Glutamatergic neuron (in vitro differentiated cells): ENCODE measurements around the gene CD96. TPM values are rescaled to one million over a fixed set of nuclear protein-coding genes. Genes with fewer than 3 reads are reported as not detected.

Experiments used
- DNase-seq: peaks from one replicate; pipeline ENCODE4 v3.0.0; 2022
- H3K27ac Mint-ChIP-seq: one replicate; pipeline ENCODE4 v1.8.0; 2020; ENCODE audit warnings: mild to moderate bottlenecking, mixed read lengths, inconsistent platforms; ENCODE audit not compliant: unreplicated experiment
- H3K27me3 Mint-ChIP-seq: one replicate; pipeline ENCODE4 v1.8.0; 2020; ENCODE audit warnings: mild to moderate bottlenecking, moderate library complexity, mixed read lengths, inconsistent platforms; ENCODE audit not compliant: unreplicated experiment
- H3K36me3 Mint-ChIP-seq: one replicate; pipeline ENCODE4 v1.8.0; 2020; ENCODE audit warnings: mild to moderate bottlenecking, mixed read lengths, inconsistent platforms; ENCODE audit not compliant: unreplicated experiment
- H3K4me1 Mint-ChIP-seq: one replicate; pipeline ENCODE4 v1.8.0; 2020; ENCODE audit warnings: mild to moderate bottlenecking, low read depth, mixed read lengths, inconsistent platforms; ENCODE audit not compliant: unreplicated experiment
- H3K4me3 Mint-ChIP-seq: one replicate; pipeline ENCODE4 v1.8.0; 2020; ENCODE audit warnings: mild to moderate bottlenecking, mixed read lengths, inconsistent platforms; ENCODE audit not compliant: unreplicated experiment
- H3K9me3 Mint-ChIP-seq: one replicate; pipeline ENCODE4 v1.8.0; 2020; ENCODE audit warnings: mild to moderate bottlenecking, moderate library complexity, mixed read lengths, inconsistent platforms; ENCODE audit not compliant: unreplicated experiment
- total RNA-seq: library from RNA; stranded (reverse); fragmentation: NEBNext Ultra II Directional; extraction: Animal tissue kit (Norgen Biotek cat#: 25700); gene quantifications from one replicate; pipeline ENCODE4 v1.2.1, GENCODE V29; 2021; ENCODE audit not compliant: unreplicated experiment
- TF ChIP-seq, protein P1 (sequence below): fragments of 200-600 bp; sonication (generic); IDR thresholded peaks from one replicate; pipeline ENCODE4 v1.5.0; 2021; ENCODE audit not compliant: partially characterized antibody, unreplicated experiment

The CD96 gene
- total RNA-seq, 1 donor from 2014 or later = not detected

GRCh38 chr3:111609700-111610099, 67.7 kb downstream of the CD96 start:
- H3K4me1 Mint-ChIP-seq = no peaks in the 10 kb centered on the region
- H3K4me3 Mint-ChIP-seq = no peak overlapping the region

DNA sequence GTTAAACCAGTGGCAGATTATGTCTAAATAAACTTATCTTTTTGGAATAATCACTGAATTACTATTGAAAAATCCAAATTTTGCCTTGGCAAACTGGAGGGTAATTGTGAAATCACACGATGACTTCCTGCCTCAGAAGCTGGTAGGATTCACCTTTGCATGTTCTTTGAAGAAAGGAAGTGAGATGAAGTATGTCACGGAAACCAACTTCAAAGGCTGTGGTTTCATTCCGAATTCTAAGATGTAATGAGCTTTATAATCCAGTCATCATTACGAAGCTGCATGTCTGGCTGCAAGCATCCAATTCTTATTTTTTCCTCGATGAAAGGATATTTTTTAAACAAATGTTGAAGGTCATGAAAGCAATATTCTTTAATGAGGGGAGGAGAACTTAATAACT, 68.2 kb downstream of the CD96 start:
- H3K4me3 Mint-ChIP-seq = no peak overlapping the region
- peaks cover 3% of the 10 kb centered on the region for H3K27me3 Mint-ChIP-seq
- H3K36me3 Mint-ChIP-seq = no peaks in the 10 kb centered on the region
- H3K9me3 Mint-ChIP-seq = peaks cover 2% of the 10 kb centered on the region
- TF ChIP-seq, protein P1, sequence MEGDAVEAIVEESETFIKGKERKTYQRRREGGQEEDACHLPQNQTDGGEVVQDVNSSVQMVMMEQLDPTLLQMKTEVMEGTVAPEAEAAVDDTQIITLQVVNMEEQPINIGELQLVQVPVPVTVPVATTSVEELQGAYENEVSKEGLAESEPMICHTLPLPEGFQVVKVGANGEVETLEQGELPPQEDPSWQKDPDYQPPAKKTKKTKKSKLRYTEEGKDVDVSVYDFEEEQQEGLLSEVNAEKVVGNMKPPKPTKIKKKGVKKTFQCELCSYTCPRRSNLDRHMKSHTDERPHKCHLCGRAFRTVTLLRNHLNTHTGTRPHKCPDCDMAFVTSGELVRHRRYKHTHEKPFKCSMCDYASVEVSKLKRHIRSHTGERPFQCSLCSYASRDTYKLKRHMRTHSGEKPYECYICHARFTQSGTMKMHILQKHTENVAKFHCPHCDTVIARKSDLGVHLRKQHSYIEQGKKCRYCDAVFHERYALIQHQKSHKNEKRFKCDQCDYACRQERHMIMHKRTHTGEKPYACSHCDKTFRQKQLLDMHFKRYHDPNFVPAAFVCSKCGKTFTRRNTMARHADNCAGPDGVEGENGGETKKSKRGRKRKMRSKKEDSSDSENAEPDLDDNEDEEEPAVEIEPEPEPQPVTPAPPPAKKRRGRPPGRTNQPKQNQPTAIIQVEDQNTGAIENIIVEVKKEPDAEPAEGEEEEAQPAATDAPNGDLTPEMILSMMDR = no peak
- H3K27ac Mint-ChIP-seq = no peak overlapping the region
- DNase-seq = no peak
- no peaks in the 10 kb centered on the region for H3K4me1 Mint-ChIP-seq

More at GRCh38 chr3:111609700-111610099, 67.7 kb downstream of the CD96 start:
- Mint-ChIP-seq H3K9me3 (peaks cover 2% of the 10 kb centered on the region), H3K36me3 (no peaks in the 10 kb centered on the region), H3K27ac (no peak overlapping the region), H3K27me3 (peaks cover 3% of the 10 kb centered on the region)
- no peak for DNase-seq
- TF ChIP-seq, protein P1 = no peak

DNA sequence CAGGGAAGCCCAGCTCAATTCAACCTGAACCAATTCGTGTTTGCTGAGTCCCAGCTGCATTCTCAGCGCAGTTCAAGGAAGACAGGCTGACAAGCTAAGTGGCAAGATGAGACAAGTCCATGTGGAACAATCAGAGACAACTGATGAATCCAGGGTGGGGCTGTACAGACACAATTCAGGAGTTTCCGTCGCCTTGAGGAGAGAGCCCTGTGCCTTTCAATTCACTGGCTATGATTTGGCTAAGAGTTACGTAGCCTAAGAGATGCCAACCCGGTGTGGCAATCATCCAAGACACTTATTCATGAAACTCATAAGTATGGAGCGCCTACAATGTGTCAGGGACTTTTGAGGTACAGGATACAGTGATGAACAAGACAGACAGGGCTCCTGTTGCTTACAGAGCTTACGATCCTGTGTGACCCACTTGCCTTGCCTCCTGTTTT, 68.6 kb downstream of the CD96 start:
- H3K27me3 Mint-ChIP-seq = peaks cover 3% of the 10 kb centered on the region

DNA sequence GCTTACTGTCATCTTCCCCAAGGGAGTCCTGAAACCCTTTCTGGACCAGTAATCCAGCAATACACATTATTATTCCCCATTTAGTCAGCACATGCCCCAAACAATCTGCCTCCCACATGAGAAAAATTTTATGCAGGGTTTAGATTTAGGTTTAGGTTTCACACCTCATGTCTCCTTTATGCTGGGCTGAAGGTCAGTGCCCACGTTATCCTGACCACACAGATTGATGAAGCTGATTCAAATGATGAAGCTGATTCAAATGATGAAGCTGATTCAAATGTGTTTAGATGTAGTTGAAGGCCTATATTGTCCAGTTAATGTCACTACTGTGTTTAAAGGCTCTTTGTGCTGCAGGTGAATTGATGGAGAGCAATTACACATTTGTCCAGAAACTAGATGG, 71.3 kb downstream of the CD96 start:
- Mint-ChIP-seq H3K4me1 (no peaks in the 10 kb centered on the region), H3K36me3 (no peaks in the 10 kb centered on the region), H3K27ac (no peak overlapping the region), H3K27me3 (peaks cover 3% of the 10 kb centered on the region), H3K4me3 (no peak overlapping the region), H3K9me3 (peaks cover 9% of the 10 kb centered on the region)
- TF ChIP-seq, protein P1 = no peak
- DNase-seq = no peak

More for the DNA sequence above, 68.6 kb downstream of the CD96 start:
- H3K27ac Mint-ChIP-seq = no peak overlapping the region
- no peaks in the 10 kb centered on the region for H3K36me3 Mint-ChIP-seq
- no peak for DNase-seq
- peaks cover 2% of the 10 kb centered on the region for H3K9me3 Mint-ChIP-seq
- no peaks in the 10 kb centered on the region for H3K4me1 Mint-ChIP-seq
- no peak overlapping the region for H3K4me3 Mint-ChIP-seq
- TF ChIP-seq, protein P1 = no peak

GRCh38 chr3:111615880-111616279, 73.9 kb downstream of the CD96 start:
- TF ChIP-seq, protein P1 = no peak
- Mint-ChIP-seq H3K9me3 (peaks cover 9% of the 10 kb centered on the region), H3K27me3 (no peaks in the 10 kb centered on the region), H3K4me1 (no peaks in the 10 kb centered on the region), H3K4me3 (no peak overlapping the region), H3K27ac (no peak overlapping the region), H3K36me3 (no peaks in the 10 kb centered on the region)
- DNase-seq = no peak
